Activated CD8-positive, alpha-beta memory T cell treated with anti-CD3 and anti-CD28 coated beads, Interleukin-2, amount 50 U/mL, for 24 hours (primary cell): Measurements from ENCODE around the gene RIN2.
"Not testable (repeated sequence)": the region's sequence is repeated elsewhere in the genome, so short reads cannot be mapped to it uniquely, and the experiment has no call there.

Experiments used
- DNase-seq: peaks from one replicate; pipeline ENCODE4 v3.0.0-alpha.2; 2020; ENCODE audit errors: extremely low read depth

The RIN2 gene

GRCh38 chr20:19739351-19739750 is 18.7 kb upstream of the RIN2 start:
- DNase-seq: no peak

GRCh38 chr20:19740512-19740911 is 17.5 kb upstream of the RIN2 start:
- no peak for DNase-seq

GRCh38 chr20:19741924-19742323 is 16.1 kb upstream of the RIN2 start:
- no peak for DNase-seq

- DNase-seq: no peak
Observed at GRCh38 chr20:19742974-19743639, 15.0 kb upstream of the RIN2 start.

GRCh38 chr20:19743640-19743995 is 14.4 kb upstream of the RIN2 start:
- no peak for DNase-seq

GRCh38 chr20:19745106-19745505 is 13.0 kb upstream of the RIN2 start:
- DNase-seq: no peak

- DNase-seq: no peak
Observed at GRCh38 chr20:19745584-19745983, 12.5 kb upstream of the RIN2 start.

- DNase-seq: no peak
Observed at GRCh38 chr20:19746396-19746795, 11.7 kb upstream of the RIN2 start.

GRCh38 chr20:19747903-19748302 is 10.2 kb upstream of the RIN2 start:
- no peak for DNase-seq

GRCh38 chr20:19748681-19749080 is 9.4 kb upstream of the RIN2 start:
- DNase-seq: no peak

- no peak for DNase-seq
Observed at GRCh38 chr20:19749618-19750071, 8.4 kb upstream of the RIN2 start.

- DNase-seq: no peak
Observed at GRCh38 chr20:19750101-19750606, 7.9 kb upstream of the RIN2 start.

- no peak for DNase-seq
Observed at GRCh38 chr20:19750907-19751636, 7.0 kb upstream of the RIN2 start.

GRCh38 chr20:19754201-19754600 is 3.9 kb upstream of the RIN2 start:
- DNase-seq: not testable (repeated sequence)

- DNase-seq: no peak
Observed at GRCh38 chr20:19756761-19757486, 1.1 kb upstream of the RIN2 start.

GRCh38 chr20:19757487-19758132 is 448 bp upstream of the RIN2 start:
- DNase-seq: no peak

GRCh38 chr20:19758501-19759331 is 658 bp downstream of the RIN2 start:
- DNase-seq: no peak

GRCh38 chr20:19760371-19760721 is 2.3 kb downstream of the RIN2 start:
- no peak for DNase-seq

- DNase-seq: no peak
Observed at GRCh38 chr20:19761326-19761725, 3.3 kb downstream of the RIN2 start.

- DNase-seq: no peak
Observed at GRCh38 chr20:19761841-19762240, 3.8 kb downstream of the RIN2 start.

GRCh38 chr20:19764207-19764606 is 6.1 kb downstream of the RIN2 start:
- no peak for DNase-seq
